ENCODE measurements around the gene ACCSL.

ACCSL gene

GRCh38 chr11:44051171-44051570 lies 3.4 kb downstream of the ACCSL start:
- H3K9me3 ChIP-seq (ENCODE audit: control insufficient read depth in 1 of 2, low read length in 2 of 2), result no peaks in the 10 kb centered on the region
- no peak overlapping the region for H3K4me3 ChIP-seq (ENCODE audit: low read depth in 1 of 2, low read length in 2 of 2)
- no peaks in the 10 kb centered on the region for H3K4me1 ChIP-seq (ENCODE audit: control insufficient read depth in 1 of 2, insufficient read depth in 2 of 2, low read length in 2 of 2)
- H3K36me3 ChIP-seq (ENCODE audit: control insufficient read depth in 1 of 2, insufficient read depth in 2 of 2, low read length in 2 of 2), result no peaks in the 10 kb centered on the region
- no peak overlapping the region for H3K9ac ChIP-seq (ENCODE audit: low read depth in 1 of 2, low read length in 2 of 2)
- no peaks in the 10 kb centered on the region for H3K27me3 ChIP-seq (ENCODE audit: control insufficient read depth in 1 of 2, insufficient read depth in 2 of 2, low read length in 2 of 2)
- H3K27ac ChIP-seq (ENCODE audit: low read depth, low read length), result no peak overlapping the region

GRCh38 chr11:44057340-44057739 lies 9.6 kb downstream of the ACCSL start:
- no peaks in the 10 kb centered on the region for H3K4me1 ChIP-seq (ENCODE audit: control insufficient read depth in 1 of 2, insufficient read depth in 2 of 2, low read length in 2 of 2)
- no peak overlapping the region for H3K4me3 ChIP-seq (ENCODE audit: low read depth in 1 of 2, low read length in 2 of 2)
- no peak overlapping the region for H3K9ac ChIP-seq (ENCODE audit: low read depth in 1 of 2, low read length in 2 of 2)
- H3K27me3 ChIP-seq (ENCODE audit: control insufficient read depth in 1 of 2, insufficient read depth in 2 of 2, low read length in 2 of 2), result no peaks in the 10 kb centered on the region
- no peaks in the 10 kb centered on the region for H3K9me3 ChIP-seq (ENCODE audit: control insufficient read depth in 1 of 2, low read length in 2 of 2)
- no peak overlapping the region for H3K27ac ChIP-seq (ENCODE audit: low read depth, low read length)
- H3K36me3 ChIP-seq (ENCODE audit: control insufficient read depth in 1 of 2, insufficient read depth in 2 of 2, low read length in 2 of 2), result no peaks in the 10 kb centered on the region

- Histone ChIP-seq H3K4me1 (ENCODE audit: control insufficient read depth in 1 of 2, insufficient read depth in 2 of 2, low read length in 2 of 2) (no peaks in the 10 kb centered on the region), H3K9me3 (ENCODE audit: control insufficient read depth in 1 of 2, low read length in 2 of 2) (no peaks in the 10 kb centered on the region), H3K27ac (ENCODE audit: low read depth, low read length) (no peak overlapping the region), H3K9ac (ENCODE audit: low read depth in 1 of 2, low read length in 2 of 2) (no peak overlapping the region), H3K4me3 (ENCODE audit: low read depth in 1 of 2, low read length in 2 of 2) (no peak overlapping the region), H3K36me3 (ENCODE audit: control insufficient read depth in 1 of 2, insufficient read depth in 2 of 2, low read length in 2 of 2) (no peaks in the 10 kb centered on the region), H3K27me3 (ENCODE audit: control insufficient read depth in 1 of 2, insufficient read depth in 2 of 2, low read length in 2 of 2) (no peaks in the 10 kb centered on the region)
These were observed 10.5 kb downstream of the ACCSL start for GRCh38 chr11:44058275-44058674.

- Histone ChIP-seq H3K9ac (ENCODE audit: low read depth in 1 of 2, low read length in 2 of 2) (peak overlapping the region; percentile 86 to 91), H3K4me3 (ENCODE audit: low read depth in 1 of 2, low read length in 2 of 2) (peak overlapping the region; percentile 94 to 98)
These were observed 17.4 kb downstream of the ACCSL start for GRCh38 chr11:44065161-44065661.

DNA sequence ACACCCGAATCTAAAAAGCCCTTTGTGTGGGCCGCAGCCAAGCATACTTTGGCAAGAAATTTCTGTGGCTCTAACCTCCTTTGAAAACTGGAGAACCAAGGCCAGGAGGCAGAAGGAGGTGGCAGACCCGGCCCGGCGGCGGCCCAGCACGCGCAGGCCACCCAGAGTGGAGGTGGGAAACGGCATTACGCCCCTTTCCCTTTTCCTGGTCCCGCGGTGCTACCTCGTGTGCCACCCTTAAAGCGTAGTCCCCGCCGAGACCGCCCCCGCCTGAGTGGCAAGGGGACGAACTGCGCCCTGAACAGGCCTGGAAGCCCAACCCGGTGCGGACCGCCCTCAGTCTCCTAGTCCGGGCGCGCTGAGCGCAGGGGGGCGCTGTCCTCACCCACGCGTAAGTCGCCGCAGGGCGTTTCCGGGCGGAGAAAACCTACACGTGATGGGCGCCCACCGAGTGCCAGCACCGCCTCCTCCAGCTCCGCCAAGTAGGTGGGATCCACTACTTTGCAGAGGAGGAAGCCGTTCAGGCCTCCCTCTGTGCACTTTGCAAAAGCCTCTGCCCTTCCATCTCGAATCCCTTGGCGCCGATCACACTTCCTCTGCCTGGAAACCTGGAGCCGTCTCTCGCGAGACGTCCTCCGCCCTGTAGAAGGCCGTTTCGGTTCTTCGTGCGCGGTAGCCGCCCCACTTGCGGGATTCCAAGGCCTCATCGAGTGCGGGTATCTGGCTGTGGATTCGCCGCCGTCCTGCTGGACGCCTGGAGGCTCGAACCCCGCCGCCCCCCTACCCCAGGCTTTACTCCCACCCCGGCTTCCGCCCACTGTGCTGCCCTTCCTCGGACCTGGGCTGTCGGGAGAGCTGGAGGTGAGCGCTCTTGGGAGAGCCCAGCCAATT lies 18.3 kb downstream of the ACCSL start, which contains the start of gene ACCS:
Gene ACCS, plus strand, starts transcription at position 430 of the 891 bp plus-strand sequence. CDS start 1,358 bp downstream, outside the sequence.
- Histone ChIP-seq H3K36me3 (ENCODE audit: control insufficient read depth in 1 of 2, insufficient read depth in 2 of 2, low read length in 2 of 2) (no peaks in the 10 kb centered on the region), H3K4me3 (ENCODE audit: low read depth in 1 of 2, low read length in 2 of 2) (peak within 1 kb of the TSS; percentile 94 to 98), H3K4me1 (ENCODE audit: control insufficient read depth in 1 of 2, insufficient read depth in 2 of 2, low read length in 2 of 2) (peaks cover 11 to 15% of the 10 kb centered on the region in 2 donors), H3K9me3 (ENCODE audit: control insufficient read depth in 1 of 2, low read length in 2 of 2) (no peaks in the 10 kb centered on the region), H3K9ac (ENCODE audit: low read depth in 1 of 2, low read length in 2 of 2) (peak within 1 kb of the TSS; percentile 86 to 91), H3K27ac (ENCODE audit: low read depth, low read length) (peak within 1 kb of the TSS; percentile 90), H3K27me3 (ENCODE audit: control insufficient read depth in 1 of 2, insufficient read depth in 2 of 2, low read length in 2 of 2) (no peaks in the 10 kb centered on the region)

More at GRCh38 chr11:44065161-44065661, 17.4 kb downstream of the ACCSL start:
- Histone ChIP-seq H3K27me3 (ENCODE audit: control insufficient read depth in 1 of 2, insufficient read depth in 2 of 2, low read length in 2 of 2) (no peaks in the 10 kb centered on the region), H3K27ac (ENCODE audit: low read depth, low read length) (no peak overlapping the region), H3K36me3 (ENCODE audit: control insufficient read depth in 1 of 2, insufficient read depth in 2 of 2, low read length in 2 of 2) (no peaks in the 10 kb centered on the region), H3K9me3 (ENCODE audit: control insufficient read depth in 1 of 2, low read length in 2 of 2) (no peaks in the 10 kb centered on the region), H3K4me1 (ENCODE audit: control insufficient read depth in 1 of 2, insufficient read depth in 2 of 2, low read length in 2 of 2) (peaks cover 11 to 15% of the 10 kb centered on the region in 2 donors)

DNA sequence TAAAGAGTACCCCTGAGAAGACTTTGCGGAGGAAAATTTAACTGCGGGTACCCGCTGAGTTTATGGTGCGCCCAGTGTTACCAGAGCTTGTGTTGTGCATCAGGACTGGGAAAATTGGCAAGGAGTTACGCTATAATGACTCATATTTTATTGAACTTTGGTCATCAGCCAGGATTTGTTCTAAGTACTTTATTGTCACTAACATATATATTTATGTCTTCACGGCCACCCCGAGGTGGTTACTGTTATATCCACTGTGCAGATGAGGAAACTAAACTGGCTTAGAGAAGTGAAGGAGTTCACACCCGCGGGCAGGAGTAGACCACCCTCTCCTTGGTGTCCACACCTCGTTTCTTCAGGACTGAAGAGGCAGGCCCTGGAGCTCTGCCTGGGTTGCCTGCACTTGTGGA lies 19.0 kb downstream of the ACCSL start:
- H3K9ac ChIP-seq (ENCODE audit: low read depth in 1 of 2, low read length in 2 of 2), result peak overlapping the region; percentile 86 to 91
- H3K4me3 ChIP-seq (ENCODE audit: low read depth in 1 of 2, low read length in 2 of 2), result peak overlapping the region; percentile 94 to 98
- H3K4me1 ChIP-seq (ENCODE audit: control insufficient read depth in 1 of 2, insufficient read depth in 2 of 2, low read length in 2 of 2), result peaks cover 11 to 15% of the 10 kb centered on the region in 2 donors
- H3K9me3 ChIP-seq (ENCODE audit: control insufficient read depth in 1 of 2, low read length in 2 of 2), result no peaks in the 10 kb centered on the region
- H3K27ac ChIP-seq (ENCODE audit: low read depth, low read length), result peak overlapping the region; percentile 90
- no peaks in the 10 kb centered on the region for H3K27me3 ChIP-seq (ENCODE audit: control insufficient read depth in 1 of 2, insufficient read depth in 2 of 2, low read length in 2 of 2)
- H3K36me3 ChIP-seq (ENCODE audit: control insufficient read depth in 1 of 2, insufficient read depth in 2 of 2, low read length in 2 of 2), result no peaks in the 10 kb centered on the region

GRCh38 chr11:44067266-44067665 lies 19.5 kb downstream of the ACCSL start:
- Histone ChIP-seq H3K9ac (ENCODE audit: low read depth in 1 of 2, low read length in 2 of 2) (no peak overlapping the region), H3K4me3 (ENCODE audit: low read depth in 1 of 2, low read length in 2 of 2) (peak overlapping the region; percentile 94 to 98), H3K36me3 (ENCODE audit: control insufficient read depth in 1 of 2, insufficient read depth in 2 of 2, low read length in 2 of 2) (no peaks in the 10 kb centered on the region), H3K9me3 (ENCODE audit: control insufficient read depth in 1 of 2, low read length in 2 of 2) (no peaks in the 10 kb centered on the region), H3K27me3 (ENCODE audit: control insufficient read depth in 1 of 2, insufficient read depth in 2 of 2, low read length in 2 of 2) (no peaks in the 10 kb centered on the region), H3K4me1 (ENCODE audit: control insufficient read depth in 1 of 2, insufficient read depth in 2 of 2, low read length in 2 of 2) (peaks cover 11 to 15% of the 10 kb centered on the region in 2 donors), H3K27ac (ENCODE audit: low read depth, low read length) (no peak overlapping the region)

DNA sequence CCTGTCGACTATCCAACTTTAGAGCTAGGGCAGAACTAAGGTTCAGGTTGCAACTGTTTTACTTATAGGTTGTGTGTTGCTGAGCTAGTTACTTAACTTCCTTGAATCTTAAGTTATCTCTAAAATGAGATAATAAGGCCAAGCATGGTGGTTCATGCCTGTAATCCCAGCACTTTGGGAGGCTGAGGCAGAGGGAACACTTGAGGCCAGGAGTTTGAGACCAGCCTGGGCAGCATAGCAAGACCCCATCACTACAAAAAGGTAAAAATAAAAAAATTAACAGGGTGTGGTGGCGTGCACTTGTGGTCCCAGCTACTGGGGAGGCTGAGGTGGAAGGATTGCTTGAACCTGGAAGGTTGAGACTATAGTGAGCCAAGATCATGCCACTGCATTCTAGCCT lies 20.4 kb downstream of the ACCSL start:
- Histone ChIP-seq H3K4me1 (ENCODE audit: control insufficient read depth in 1 of 2, insufficient read depth in 2 of 2, low read length in 2 of 2) (peaks cover 11 to 15% of the 10 kb centered on the region in 2 donors), H3K27ac (ENCODE audit: low read depth, low read length) (no peak overlapping the region), H3K4me3 (ENCODE audit: low read depth in 1 of 2, low read length in 2 of 2) (no peak overlapping the region), H3K9me3 (ENCODE audit: control insufficient read depth in 1 of 2, low read length in 2 of 2) (no peaks in the 10 kb centered on the region), H3K27me3 (ENCODE audit: control insufficient read depth in 1 of 2, insufficient read depth in 2 of 2, low read length in 2 of 2) (no peaks in the 10 kb centered on the region), H3K36me3 (ENCODE audit: control insufficient read depth in 1 of 2, insufficient read depth in 2 of 2, low read length in 2 of 2) (peaks cover 2% of the 10 kb centered on the region in 2 donors), H3K9ac (ENCODE audit: low read depth in 1 of 2, low read length in 2 of 2) (no peak overlapping the region)

GRCh38 chr11:44071157-44071556 lies 23.4 kb downstream of the ACCSL start:
- H3K36me3 ChIP-seq (ENCODE audit: control insufficient read depth in 1 of 2, insufficient read depth in 2 of 2, low read length in 2 of 2), result peaks cover 2 to 11% of the 10 kb centered on the region in 2 donors
- no peak overlapping the region for H3K9ac ChIP-seq (ENCODE audit: low read depth in 1 of 2, low read length in 2 of 2)
- H3K4me1 ChIP-seq (ENCODE audit: control insufficient read depth in 1 of 2, insufficient read depth in 2 of 2, low read length in 2 of 2), result peaks cover 5 to 8% of the 10 kb centered on the region in 2 donors
- H3K27ac ChIP-seq (ENCODE audit: low read depth, low read length), result no peak overlapping the region
- no peaks in the 10 kb centered on the region for H3K27me3 ChIP-seq (ENCODE audit: control insufficient read depth in 1 of 2, insufficient read depth in 2 of 2, low read length in 2 of 2)
- no peaks in the 10 kb centered on the region for H3K9me3 ChIP-seq (ENCODE audit: control insufficient read depth in 1 of 2, low read length in 2 of 2)
- no peak overlapping the region for H3K4me3 ChIP-seq (ENCODE audit: low read depth in 1 of 2, low read length in 2 of 2)

Measured in duodenal mucosa (tissue), 2 donors.